Measurements from ENCODE around the gene RNF167. TPM values are rescaled to one million over a fixed set of nuclear protein-coding genes. Genes with fewer than 3 reads are reported as not detected.
A peak's percentile ranks its signal among the peaks of the same experiment; 100 is the strongest.

The RNF167 gene
- total and polyA plus RNA-seq, 2 donors (not counting 3 experiments of a cell fraction or from before 2014, with no cell fraction given), result 60.2 to 87.6 TPM

DNA sequence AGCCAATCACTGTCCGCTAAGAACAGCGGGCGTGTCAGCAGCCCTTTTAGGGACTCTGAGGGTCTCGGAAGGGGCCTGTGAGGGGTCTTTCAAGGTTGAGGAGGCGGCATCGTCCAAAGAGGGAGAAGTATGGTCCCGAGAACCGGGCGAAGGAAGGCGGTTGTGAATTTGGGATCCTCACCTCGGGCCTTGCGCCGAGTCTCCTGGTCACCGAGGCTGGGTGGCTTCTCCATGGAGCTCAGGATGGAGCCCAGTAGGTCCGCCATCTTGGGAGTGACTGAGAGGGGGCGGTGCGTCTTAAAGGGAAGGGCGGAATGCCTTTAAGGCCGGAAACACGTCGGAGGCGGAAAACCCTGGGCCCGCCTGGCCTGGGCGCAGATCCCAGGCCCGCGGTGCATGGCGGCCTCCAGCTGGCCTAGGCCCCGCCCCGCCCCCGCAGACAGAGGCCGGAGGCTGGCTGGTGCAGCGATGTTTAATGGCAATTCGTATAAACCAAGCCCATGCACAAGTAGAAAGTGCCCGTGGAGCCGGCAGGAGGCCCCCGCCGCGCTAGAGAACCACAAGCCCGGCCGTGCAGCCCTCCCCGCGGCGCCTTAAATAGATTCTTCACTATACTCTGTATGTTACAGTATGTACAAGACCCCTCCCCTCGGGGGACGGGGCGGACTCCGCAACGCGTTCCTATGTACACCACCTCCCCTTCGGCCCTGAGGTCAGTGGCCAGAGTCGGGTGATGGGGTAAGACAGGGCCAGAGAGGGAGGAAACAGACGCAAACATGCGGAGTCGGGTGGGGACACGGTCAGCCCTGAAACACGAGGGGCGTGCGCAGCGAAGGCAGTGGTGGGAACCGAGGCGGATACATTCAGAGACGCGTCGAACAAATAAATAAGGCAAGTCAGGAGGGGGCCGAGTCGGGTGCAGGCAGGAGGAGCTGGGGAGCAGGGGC lies 27.7 kb downstream of the RNF167 start, which contains the start of gene SPAG7:
SPAG7 (minus strand) TSS at position 279 of the 947 bp plus-strand sequence; CDS start at position 266, 13 bp downstream.
- TF ChIP-seq POLR2A (IDR thresholded peaks at IDR 0.05; ENCODE audit: low read depth, low read length), result peak; percentile 95
- TF ChIP-seq MAX (IDR thresholded peaks at IDR 0.05; ENCODE audit: insufficient read depth, insufficient read length), result peak; percentile 52
- peak; percentile 85 for TF ChIP-seq POLR2AphosphoS5 (IDR thresholded peaks at IDR 0.05; ENCODE audit: insufficient read depth, low read depth, low read length)
- TF ChIP-seq, protein P1, sequence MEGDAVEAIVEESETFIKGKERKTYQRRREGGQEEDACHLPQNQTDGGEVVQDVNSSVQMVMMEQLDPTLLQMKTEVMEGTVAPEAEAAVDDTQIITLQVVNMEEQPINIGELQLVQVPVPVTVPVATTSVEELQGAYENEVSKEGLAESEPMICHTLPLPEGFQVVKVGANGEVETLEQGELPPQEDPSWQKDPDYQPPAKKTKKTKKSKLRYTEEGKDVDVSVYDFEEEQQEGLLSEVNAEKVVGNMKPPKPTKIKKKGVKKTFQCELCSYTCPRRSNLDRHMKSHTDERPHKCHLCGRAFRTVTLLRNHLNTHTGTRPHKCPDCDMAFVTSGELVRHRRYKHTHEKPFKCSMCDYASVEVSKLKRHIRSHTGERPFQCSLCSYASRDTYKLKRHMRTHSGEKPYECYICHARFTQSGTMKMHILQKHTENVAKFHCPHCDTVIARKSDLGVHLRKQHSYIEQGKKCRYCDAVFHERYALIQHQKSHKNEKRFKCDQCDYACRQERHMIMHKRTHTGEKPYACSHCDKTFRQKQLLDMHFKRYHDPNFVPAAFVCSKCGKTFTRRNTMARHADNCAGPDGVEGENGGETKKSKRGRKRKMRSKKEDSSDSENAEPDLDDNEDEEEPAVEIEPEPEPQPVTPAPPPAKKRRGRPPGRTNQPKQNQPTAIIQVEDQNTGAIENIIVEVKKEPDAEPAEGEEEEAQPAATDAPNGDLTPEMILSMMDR (IDR thresholded peaks at IDR 0.05; ENCODE audit: extremely low read depth in 1 of 2, insufficient read depth in 1 of 2, low read depth in 1 of 2, low read length in 2 of 2), result no peak
- no peak for TF ChIP-seq EZH2 (IDR thresholded peaks at IDR 0.05; ENCODE audit: borderline replicate concordance, low read depth, low read length, severe bottlenecking)
- no peak for TF ChIP-seq MYC (IDR thresholded peaks at IDR 0.05; ENCODE audit: low read depth, low read length)
- Histone ChIP-seq H3K4me1 (ENCODE audit: control insufficient read depth, extremely low read depth, insufficient read depth, low read length) (peaks cover 24% of the 10 kb centered on the region), H3K9me1 (replicated peaks; ENCODE audit: control insufficient read depth, extremely low read depth, insufficient read depth, low read length) (no peaks in the 10 kb centered on the region), H3K4me3 (replicated peaks in 1 of 3; ENCODE audit: insufficient read depth in 1 of 3, low read depth in 1 of 3, low read length in 3 of 3) (peak within 1 kb of the TSS; percentile 20 to 87 (median 63)), H3K27me3 (ENCODE audit: control insufficient read depth in 2 of 2, insufficient read depth in 2 of 2, low read length in 2 of 2) (no peaks in the 10 kb centered on the region), H2AFZ (ENCODE audit: low read depth, low read length) (peak within 1 kb of the TSS; percentile 45), H3K27ac (ENCODE audit: insufficient read depth, low read depth, low read length) (peak within 1 kb of the TSS; percentile 69), H3K36me3 (ENCODE audit: control insufficient read depth in 2 of 2, extremely low read depth in 1 of 2, insufficient read depth in 2 of 2, low read length in 2 of 2) (peaks cover 4 to 20% of the 10 kb centered on the region in 2 experiments), H3K79me2 (ENCODE audit: control insufficient read depth, insufficient read depth, low read length) (peaks cover 9% of the 10 kb centered on the region), H4K20me1 (replicated peaks; ENCODE audit: control insufficient read depth, extremely low read depth, insufficient read depth, low read length) (no peaks in the 10 kb centered on the region), H3K9me3 (replicated peaks; ENCODE audit: control insufficient read depth, insufficient read depth, low read length) (no peaks in the 10 kb centered on the region), H3K9ac (replicated peaks; ENCODE audit: extremely low read depth, insufficient read depth, low read length) (peak within 1 kb of the TSS; percentile 71), H3K4me2 (ENCODE audit: insufficient read depth, low read length) (peak within 1 kb of the TSS; percentile 85)
- dilution Hi-C loops (cut with MboI; ENCODE audit: extremely low pct_ligation_motif_present, low sequenced_read_pairs) (no loop called here), intact Hi-C loops (cut with micrococcal nuclease) (loop anchor here (1.0 kb wide), 4 partner anchors 19 to 59 kb away; partner anchors contain the start of genes CAMTA2, PFN1, RNF167 and SLC25A11)
- peak; percentile 99 for DNase-seq (ENCODE audit: low read depth, low spot score)
- ChIA-PET POLR2A (interaction anchor here (0.6 to 2.6 kb wide), 9 partner anchors 14 to 155 kb away, joined by 3 to 18 read pairs (median 5); partner anchors contain the start of genes ENO3, PFN1, RNF167 and SLC25A11), CTCF (interaction anchor here (1.0 to 4.5 kb wide), 11 partner anchors 11 to 257 kb away, joined by 3 to 40 read pairs (median 6); partner anchors contain the start of genes ARRB2, CAMTA2, CHRNE and RNF167)
- FAIRE-seq, result peak; percentile 42
- TSS peak; percentile 71 for BruUV-seq (replicated peaks)

Measured in endothelial cell of umbilical vein (primary cell).